ENCODE results near the gene OSBPL10.

OSBPL10 gene

GRCh38 chr3:31648286-31648968, 332.6 kb downstream of the OSBPL10 start:
- no peak for DNase-seq

GRCh38 chr3:31645256-31645655, 335.8 kb downstream of the OSBPL10 start:
- no peak for DNase-seq

GRCh38 chr3:31639828-31640227, 341.2 kb downstream of the OSBPL10 start:
- DNase-seq: no peak

- DNase-seq: no peak
Observed at GRCh38 chr3:31636694-31637442, 344.2 kb downstream of the OSBPL10 start.

DNA sequence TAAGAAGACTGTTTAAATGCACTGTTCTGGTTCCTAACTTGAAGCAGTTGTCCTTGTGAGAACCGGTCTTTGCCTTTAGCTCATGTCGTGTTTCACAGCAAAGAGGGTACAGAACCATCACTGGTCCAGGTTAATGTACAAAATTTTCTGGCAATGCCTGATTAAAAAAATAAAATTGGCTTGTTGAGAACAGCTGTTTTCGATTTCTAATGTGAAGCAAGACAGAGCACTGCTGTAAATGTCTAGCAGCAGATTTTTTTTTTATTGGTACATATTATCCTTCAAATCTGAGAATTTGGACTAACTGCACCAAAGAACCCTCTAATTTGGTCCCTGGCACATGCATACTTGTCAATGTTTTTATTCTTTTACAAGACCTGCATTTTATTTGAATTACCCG, 345.0 kb downstream of the OSBPL10 start:
- no peak for DNase-seq

- DNase-seq: no peak
Observed at GRCh38 chr3:31635545-31635944, 345.5 kb downstream of the OSBPL10 start.

- no peak for DNase-seq
Observed at GRCh38 chr3:31634476-31634875, 346.6 kb downstream of the OSBPL10 start.

- no peak for DNase-seq
Observed at GRCh38 chr3:31629054-31629453, 352.0 kb downstream of the OSBPL10 start.

DNA sequence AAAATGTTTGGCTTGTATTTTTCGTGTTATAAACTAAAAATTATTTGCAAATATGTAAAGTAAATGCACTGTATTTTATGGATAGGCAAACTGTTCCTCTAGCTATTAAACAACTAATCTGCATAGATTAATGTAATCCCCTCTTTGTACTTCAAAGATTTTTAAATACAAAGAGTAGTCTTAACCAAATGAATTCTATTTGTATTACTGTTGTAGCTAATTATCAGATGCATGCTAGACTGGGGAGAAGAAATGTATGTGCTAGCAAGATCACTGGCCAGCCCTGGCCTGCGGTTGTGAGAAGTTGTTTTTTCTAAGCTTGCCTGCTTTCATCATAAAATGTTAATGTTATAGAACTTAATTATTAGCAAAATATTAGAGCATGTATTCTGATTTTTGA, 355.7 kb downstream of the OSBPL10 start:
- DNase-seq: no peak

GRCh38 chr3:31624083-31624709, 356.9 kb downstream of the OSBPL10 start:
- no peak for DNase-seq

DNA sequence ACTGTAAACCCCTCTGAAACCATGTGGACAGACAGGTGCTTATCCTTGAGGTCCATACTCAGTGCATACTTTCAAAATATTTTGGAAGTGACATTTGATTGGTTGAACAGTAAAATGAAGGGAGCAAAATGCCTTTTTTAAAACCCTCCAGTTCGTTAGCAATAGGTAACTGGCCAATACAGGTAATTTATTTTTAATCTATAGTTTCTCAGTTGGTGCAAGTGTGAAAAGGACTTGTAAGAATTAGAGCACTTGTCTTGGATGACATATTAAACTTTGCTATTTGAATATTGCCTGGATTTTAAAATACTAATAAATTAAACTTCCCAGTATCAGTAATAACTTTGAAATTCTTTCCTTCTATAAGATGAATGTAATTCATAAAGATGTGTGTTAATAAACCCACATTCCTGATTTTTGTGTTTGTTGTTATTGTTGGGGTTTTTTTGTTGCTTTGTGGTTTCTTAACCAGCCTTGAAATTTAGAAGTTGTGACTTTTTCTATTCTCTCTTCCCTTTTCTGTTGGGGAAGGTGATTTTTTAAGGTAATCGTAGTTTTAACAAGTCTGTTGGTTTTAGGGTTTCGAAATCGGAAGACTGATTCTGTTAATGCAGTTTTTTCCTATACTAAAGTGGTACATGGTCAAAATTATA, 358.3 kb downstream of the OSBPL10 start:
- DNase-seq: no peak

GRCh38 chr3:31621314-31621713, 359.7 kb downstream of the OSBPL10 start:
- DNase-seq: no peak

- DNase-seq: no peak
Observed at GRCh38 chr3:31620656-31621055, 360.4 kb downstream of the OSBPL10 start.

GRCh38 chr3:31616711-31617110, 364.4 kb downstream of the OSBPL10 start:
- DNase-seq: no peak

DNA sequence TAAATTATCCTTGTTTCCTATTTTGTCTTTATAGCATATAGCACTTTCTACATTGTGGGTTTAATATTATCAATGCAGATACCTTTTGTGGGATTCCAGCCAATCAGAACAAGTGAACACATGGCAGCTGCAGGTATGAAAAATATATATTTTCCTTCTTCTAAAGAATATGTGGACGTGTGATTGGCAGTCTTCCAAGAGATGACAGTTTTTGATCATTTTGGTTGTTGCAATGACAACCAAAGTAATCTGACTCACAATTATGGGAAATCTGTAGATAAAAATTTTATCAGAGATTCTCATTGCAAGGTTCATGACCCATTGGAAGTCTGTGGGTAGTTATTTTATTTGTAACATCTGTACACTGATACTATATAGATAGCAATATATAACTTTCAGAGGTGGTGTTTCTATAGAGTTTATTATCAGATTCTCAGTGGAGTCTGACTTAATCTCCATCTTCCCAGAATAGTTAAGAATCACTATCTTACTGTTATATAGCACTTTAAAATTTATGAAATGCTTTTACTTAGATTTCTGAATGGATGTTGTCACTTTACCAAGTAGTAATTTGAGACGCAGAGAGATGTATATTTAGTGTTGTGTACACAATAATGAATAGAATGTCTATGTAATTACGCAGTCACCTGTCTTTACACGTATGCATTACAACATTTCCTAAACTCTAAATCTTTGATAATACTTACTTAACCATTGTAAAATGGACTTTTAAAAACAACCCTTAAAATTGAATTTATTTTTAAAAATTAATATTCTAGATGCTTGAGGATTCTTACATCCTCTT, 365.8 kb downstream of the OSBPL10 start:
- no peak for DNase-seq

DNA sequence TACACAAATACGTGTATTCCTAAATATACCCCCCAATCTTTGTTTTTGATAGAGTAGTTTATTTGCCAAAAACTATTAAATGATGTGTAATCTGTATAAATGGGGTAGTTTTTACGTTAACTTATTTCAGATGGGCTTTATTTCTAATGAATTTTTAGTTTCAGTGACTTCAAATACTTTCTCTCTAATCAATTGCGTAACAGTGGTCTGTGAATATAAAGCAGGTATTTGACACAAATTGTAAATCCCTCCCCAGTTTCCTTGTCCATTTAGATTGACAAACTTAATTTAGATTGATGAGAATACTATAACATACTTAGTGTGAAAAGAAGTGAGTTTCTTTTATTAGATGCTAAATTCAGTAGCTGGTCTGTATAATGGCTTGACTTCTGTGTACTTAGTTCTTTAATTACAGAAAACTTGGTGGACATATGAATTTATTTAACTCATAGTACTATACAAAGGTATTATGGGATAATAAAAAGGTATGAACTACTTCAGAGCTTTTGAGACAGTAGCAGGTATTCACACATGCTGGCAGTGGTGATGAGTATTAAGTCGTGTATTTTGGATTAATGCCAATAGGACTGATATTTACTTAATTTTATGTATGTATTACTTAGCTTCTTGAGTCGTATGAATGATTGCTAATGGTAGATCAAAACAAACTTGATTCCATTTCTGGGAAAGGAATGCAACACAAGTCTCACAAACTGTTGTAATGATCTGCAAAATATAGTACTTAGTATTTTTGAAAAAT, 366.7 kb downstream of the OSBPL10 start:
- no peak for DNase-seq

- DNase-seq: no peak
Observed at GRCh38 chr3:31613654-31614053, 367.4 kb downstream of the OSBPL10 start.

DNA sequence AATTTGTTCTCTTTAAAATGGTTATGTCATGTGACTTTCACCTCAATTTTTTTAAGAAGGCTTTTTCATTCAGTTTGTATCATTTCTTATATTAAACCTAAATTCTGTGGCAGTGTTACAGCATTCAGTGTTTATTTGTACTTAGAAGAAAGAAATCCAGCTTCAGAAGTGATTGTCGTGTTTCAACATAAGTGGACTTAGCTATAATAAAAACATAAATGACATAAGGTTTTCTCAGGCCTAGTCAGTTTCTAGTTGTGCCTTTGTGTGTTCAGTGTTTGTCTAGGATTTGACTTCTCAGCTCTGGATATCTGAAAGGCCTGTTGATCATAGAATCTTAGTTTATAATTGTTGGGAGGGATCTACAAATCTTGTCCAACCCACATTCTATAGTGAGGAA, 367.9 kb downstream of the OSBPL10 start:
- no peak for DNase-seq
